Neuron (in vitro differentiated cells): Measurements from ENCODE around the gene MYO15B.

Source experiments
- H2AFZ ChIP-seq: one replicate; pipeline ENCODE4 v1.6.1; 2013; ENCODE audit warnings: low read depth, mild to moderate bottlenecking, inconsistent platforms, low read length, moderate library complexity
- H3K27me3 ChIP-seq: one replicate; pipeline ENCODE4 v1.6.1; 2013; ENCODE audit warnings: low read length; ENCODE audit not compliant: insufficient read depth
- H3K36me3 ChIP-seq: one replicate; pipeline ENCODE4 v1.6.1; 2013; ENCODE audit warnings: low read length; ENCODE audit not compliant: insufficient read depth
- H3K4me1 ChIP-seq: one replicate; pipeline ENCODE4 v1.6.1; 2013; ENCODE audit warnings: low read length; ENCODE audit not compliant: insufficient read depth
- H3K4me3 ChIP-seq: 2 replicates; pipeline ENCODE4 v1.5.1; 2013; ENCODE audit warnings: mild to moderate bottlenecking, low read length, moderate library complexity
- H3K9me3 ChIP-seq: one replicate; pipeline ENCODE4 v1.6.1; 2013; ENCODE audit warnings: low read length

MYO15B gene

GRCh38 chr17:75587675-75588595, at the start of gene MYO15B:
TSS of gene MYO15B (plus strand) at chr17:75587800. CDS start at chr17:75588058, 258 bp downstream.
- no peaks in the 10 kb centered on the region for H3K4me1 ChIP-seq
- no peak within 1 kb of the TSS for H3K4me3 ChIP-seq
- peak within 1 kb of the TSS; percentile 36 for H2AFZ ChIP-seq
- no peaks in the 10 kb centered on the region for H3K36me3 ChIP-seq
- peaks cover 31% of the 10 kb centered on the region for H3K27me3 ChIP-seq
- peaks cover 24% of the 10 kb centered on the region for H3K9me3 ChIP-seq

GRCh38 chr17:75539967-75540729, 47.5 kb upstream of the MYO15B start:
- no peaks in the 10 kb centered on the region for H3K4me1 ChIP-seq
- no peaks in the 10 kb centered on the region for H3K9me3 ChIP-seq
- no peaks in the 10 kb centered on the region for H3K36me3 ChIP-seq
- no peak overlapping the region for H3K4me3 ChIP-seq
- peaks cover 11% of the 10 kb centered on the region for H3K27me3 ChIP-seq
- no peak overlapping the region for H2AFZ ChIP-seq

- H2AFZ ChIP-seq: no peak overlapping the region
- H3K4me3 ChIP-seq: no peak overlapping the region
- H3K4me1 ChIP-seq: no peaks in the 10 kb centered on the region
- H3K27me3 ChIP-seq: peaks cover 18% of the 10 kb centered on the region
- H3K9me3 ChIP-seq: no peaks in the 10 kb centered on the region
- H3K36me3 ChIP-seq: no peaks in the 10 kb centered on the region
These were observed 46.6 kb upstream of the MYO15B start for GRCh38 chr17:75540923-75541503.

- H3K27me3 ChIP-seq: peaks cover 25% of the 10 kb centered on the region
- no peak overlapping the region for H2AFZ ChIP-seq
- H3K4me3 ChIP-seq: no peak overlapping the region
- no peaks in the 10 kb centered on the region for H3K9me3 ChIP-seq
- H3K36me3 ChIP-seq: no peaks in the 10 kb centered on the region
- H3K4me1 ChIP-seq: no peaks in the 10 kb centered on the region
These were observed 45.4 kb upstream of the MYO15B start for GRCh38 chr17:75542229-75542628.

GRCh38 chr17:75542728-75543336, 44.8 kb upstream of the MYO15B start:
- peaks cover 28% of the 10 kb centered on the region for H3K27me3 ChIP-seq
- H3K36me3 ChIP-seq: no peaks in the 10 kb centered on the region
- H3K4me1 ChIP-seq: no peaks in the 10 kb centered on the region
- H3K9me3 ChIP-seq: no peaks in the 10 kb centered on the region
- H3K4me3 ChIP-seq: no peak overlapping the region
- no peak overlapping the region for H2AFZ ChIP-seq

GRCh38 chr17:75544250-75544649, 43.4 kb upstream of the MYO15B start:
- no peak overlapping the region for H3K4me3 ChIP-seq
- H3K4me1 ChIP-seq: no peaks in the 10 kb centered on the region
- H3K36me3 ChIP-seq: no peaks in the 10 kb centered on the region
- no peaks in the 10 kb centered on the region for H3K9me3 ChIP-seq
- H2AFZ ChIP-seq: no peak overlapping the region
- H3K27me3 ChIP-seq: peaks cover 33% of the 10 kb centered on the region

- Histone ChIP-seq H2AFZ (no peak overlapping the region), H3K36me3 (no peaks in the 10 kb centered on the region), H3K4me1 (no peaks in the 10 kb centered on the region), H3K4me3 (no peak overlapping the region), H3K9me3 (no peaks in the 10 kb centered on the region), H3K27me3 (peaks cover 42% of the 10 kb centered on the region)
These were observed 41.4 kb upstream of the MYO15B start for GRCh38 chr17:75546181-75546580.

- no peaks in the 10 kb centered on the region for H3K36me3 ChIP-seq
- H3K9me3 ChIP-seq: no peaks in the 10 kb centered on the region
- H3K27me3 ChIP-seq: peaks cover 42% of the 10 kb centered on the region
- no peaks in the 10 kb centered on the region for H3K4me1 ChIP-seq
- no peak overlapping the region for H3K4me3 ChIP-seq
- H2AFZ ChIP-seq: no peak overlapping the region
These were observed 40.5 kb upstream of the MYO15B start for GRCh38 chr17:75547091-75547490.

GRCh38 chr17:75548813-75549212, 38.8 kb upstream of the MYO15B start:
- H3K9me3 ChIP-seq: no peaks in the 10 kb centered on the region
- H2AFZ ChIP-seq: no peak overlapping the region
- no peak overlapping the region for H3K4me3 ChIP-seq
- H3K36me3 ChIP-seq: no peaks in the 10 kb centered on the region
- H3K27me3 ChIP-seq: peaks cover 38% of the 10 kb centered on the region
- H3K4me1 ChIP-seq: peaks cover 7% of the 10 kb centered on the region

GRCh38 chr17:75549246-75550138, 38.1 kb upstream of the MYO15B start:
- no peak overlapping the region for H2AFZ ChIP-seq
- no peak overlapping the region for H3K4me3 ChIP-seq
- no peaks in the 10 kb centered on the region for H3K9me3 ChIP-seq

GRCh38 chr17:75550139-75550465, 37.5 kb upstream of the MYO15B start:
- no peak overlapping the region for H3K4me3 ChIP-seq
- H3K27me3 ChIP-seq: peaks cover 32% of the 10 kb centered on the region
- H3K4me1 ChIP-seq: peaks cover 7% of the 10 kb centered on the region
- H3K36me3 ChIP-seq: no peaks in the 10 kb centered on the region
- H3K9me3 ChIP-seq: no peaks in the 10 kb centered on the region
- H2AFZ ChIP-seq: no peak overlapping the region

More at GRCh38 chr17:75549246-75550138, 38.1 kb upstream of the MYO15B start:
- peaks cover 38% of the 10 kb centered on the region for H3K27me3 ChIP-seq
- H3K36me3 ChIP-seq: no peaks in the 10 kb centered on the region
- H3K4me1 ChIP-seq: peaks cover 7% of the 10 kb centered on the region

- Histone ChIP-seq H2AFZ (no peak overlapping the region), H3K4me1 (peaks cover 7% of the 10 kb centered on the region), H3K4me3 (no peak overlapping the region), H3K36me3 (no peaks in the 10 kb centered on the region), H3K27me3 (peaks cover 23% of the 10 kb centered on the region), H3K9me3 (peaks cover 2% of the 10 kb centered on the region)
These were observed 36.3 kb upstream of the MYO15B start for GRCh38 chr17:75551266-75551665.
